Omental fat pad (tissue), 4 donors: ENCODE measurements around the gene GATA2. TPM values are rescaled to one million over a fixed set of nuclear protein-coding genes. Genes with fewer than 3 reads are reported as not detected.

Experiments used
- ATAC-seq: fragments of 150-250 bp; one replicate; pipeline ENCODE4 v1.9.1; 2016; ENCODE audit warnings: mild to moderate bottlenecking, moderate library complexity; ENCODE audit not compliant: low FRiP score
- DNase-seq: peaks from one replicate; pipeline ENCODE4 v3.0.0-alpha.2; 2019; ENCODE audit warnings: low spot score
- total RNA-seq, 4 donors: library from RNA; depleted of rRNA; stranded (reverse); fragments of >200 nt; gene quantifications; one replicate each; pipeline ENCODE4 v1.1.0, GENCODE V29; 2016
- TF ChIP-seq, protein P1 (sequence below), 3 donors: fragments of 450-650 bp; IDR thresholded peaks; one replicate each; pipeline ENCODE4 v1.5.1; 2016 to 2017; ENCODE audit warnings: antibody characterized with exemption in 3 of 3, mild to moderate bottlenecking in 3 of 3, moderate library complexity in 2 of 3

The GATA2 gene
- total RNA-seq, 4 donors from 2014 or later, result 4.2 to 32.5 (median 9.0) TPM

DNA sequence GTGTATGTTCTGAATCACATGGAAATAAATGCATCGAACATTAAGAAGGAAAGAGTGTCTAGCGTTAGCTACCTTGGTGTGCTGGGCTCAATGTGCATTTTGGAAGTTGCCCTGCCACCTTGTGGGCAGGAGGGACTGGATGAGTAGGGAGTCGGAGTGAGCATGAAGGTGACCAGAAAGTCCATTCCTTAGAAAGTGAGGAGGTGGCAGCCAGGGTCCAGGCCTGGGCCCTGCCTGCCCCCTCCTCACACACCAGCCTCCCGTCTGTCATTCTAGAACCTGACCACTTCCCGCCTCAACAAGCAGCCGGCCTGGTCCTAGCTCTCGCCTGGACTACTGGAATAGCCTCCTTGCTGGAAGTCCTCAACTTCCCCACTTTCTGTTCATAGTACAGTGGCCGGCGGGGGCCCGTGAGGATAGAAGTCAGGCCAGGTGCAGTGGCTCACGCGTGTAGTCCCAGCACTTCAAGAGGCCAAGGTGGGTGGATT lies 10.2 kb upstream of the GATA2 start:
- DNase-seq, result no peak
- ATAC-seq, result no peak
- TF ChIP-seq, protein P1, sequence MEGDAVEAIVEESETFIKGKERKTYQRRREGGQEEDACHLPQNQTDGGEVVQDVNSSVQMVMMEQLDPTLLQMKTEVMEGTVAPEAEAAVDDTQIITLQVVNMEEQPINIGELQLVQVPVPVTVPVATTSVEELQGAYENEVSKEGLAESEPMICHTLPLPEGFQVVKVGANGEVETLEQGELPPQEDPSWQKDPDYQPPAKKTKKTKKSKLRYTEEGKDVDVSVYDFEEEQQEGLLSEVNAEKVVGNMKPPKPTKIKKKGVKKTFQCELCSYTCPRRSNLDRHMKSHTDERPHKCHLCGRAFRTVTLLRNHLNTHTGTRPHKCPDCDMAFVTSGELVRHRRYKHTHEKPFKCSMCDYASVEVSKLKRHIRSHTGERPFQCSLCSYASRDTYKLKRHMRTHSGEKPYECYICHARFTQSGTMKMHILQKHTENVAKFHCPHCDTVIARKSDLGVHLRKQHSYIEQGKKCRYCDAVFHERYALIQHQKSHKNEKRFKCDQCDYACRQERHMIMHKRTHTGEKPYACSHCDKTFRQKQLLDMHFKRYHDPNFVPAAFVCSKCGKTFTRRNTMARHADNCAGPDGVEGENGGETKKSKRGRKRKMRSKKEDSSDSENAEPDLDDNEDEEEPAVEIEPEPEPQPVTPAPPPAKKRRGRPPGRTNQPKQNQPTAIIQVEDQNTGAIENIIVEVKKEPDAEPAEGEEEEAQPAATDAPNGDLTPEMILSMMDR (IDR thresholded peaks at IDR 0.05), result no peak

DNA sequence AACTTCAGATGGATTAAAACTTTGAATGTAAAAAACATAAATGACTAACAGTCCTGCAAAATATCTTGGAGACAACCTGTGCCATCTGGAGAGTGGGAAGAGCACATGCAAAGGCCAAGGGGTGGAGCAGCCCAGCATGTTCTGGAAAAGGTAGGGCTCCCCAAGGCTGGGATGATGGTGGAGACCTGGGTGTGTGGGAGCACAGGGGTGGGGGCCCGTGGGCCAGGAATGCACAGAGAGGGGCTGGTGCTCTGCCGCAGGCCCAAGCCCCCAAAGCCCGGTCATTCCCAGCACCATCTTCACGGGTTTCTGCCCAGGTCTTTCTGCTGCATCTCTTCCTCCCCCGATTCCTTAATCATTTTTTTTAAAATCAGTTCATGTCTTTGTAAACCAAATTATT lies 9.7 kb upstream of the GATA2 start:
- TF ChIP-seq, protein P1 (IDR thresholded peaks at IDR 0.05), result no peak
- ATAC-seq, result no peak
- no peak for DNase-seq

DNA sequence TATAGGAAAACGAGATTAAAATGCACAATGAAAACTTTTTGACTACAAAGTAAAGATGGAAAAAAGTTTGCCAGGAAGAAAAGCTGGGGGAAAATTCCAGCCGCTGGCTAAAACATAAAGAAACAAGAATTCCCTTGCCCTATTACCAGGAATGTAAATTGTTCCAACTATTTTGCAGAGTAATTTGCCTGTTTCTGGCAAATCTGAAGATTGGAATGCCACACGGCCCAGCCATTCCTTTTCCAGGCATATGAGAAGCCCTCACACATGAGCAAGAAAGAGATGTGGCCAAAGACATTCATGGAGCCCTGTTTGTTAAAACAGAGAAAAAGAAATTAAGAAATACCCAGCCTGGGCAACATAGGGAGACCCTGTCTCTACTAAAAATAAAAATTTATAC lies 8.4 kb upstream of the GATA2 start:
- ATAC-seq (no peak), DNase-seq (no peak)
- TF ChIP-seq, protein P1 (IDR thresholded peaks at IDR 0.05), result no peak

DNA sequence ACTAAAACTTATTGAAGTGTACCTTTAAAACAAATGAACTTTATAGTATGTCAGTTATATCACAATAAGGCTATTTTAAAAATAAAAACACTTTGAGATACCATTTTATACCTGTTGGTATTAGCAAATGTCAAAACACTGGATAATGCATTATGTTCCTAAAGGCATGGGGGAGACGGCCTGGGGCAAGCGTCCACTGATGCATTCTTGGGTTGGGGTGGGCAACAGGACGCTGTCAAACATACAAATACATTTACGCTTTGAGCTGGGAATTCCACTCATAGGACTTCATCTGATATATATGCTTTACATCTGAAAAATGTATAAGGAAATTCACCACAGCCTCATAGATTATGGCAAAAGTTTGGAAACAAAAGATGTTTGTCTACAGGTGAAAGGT lies 7.6 kb upstream of the GATA2 start:
- DNase-seq, result no peak
- ATAC-seq, result no peak

DNA sequence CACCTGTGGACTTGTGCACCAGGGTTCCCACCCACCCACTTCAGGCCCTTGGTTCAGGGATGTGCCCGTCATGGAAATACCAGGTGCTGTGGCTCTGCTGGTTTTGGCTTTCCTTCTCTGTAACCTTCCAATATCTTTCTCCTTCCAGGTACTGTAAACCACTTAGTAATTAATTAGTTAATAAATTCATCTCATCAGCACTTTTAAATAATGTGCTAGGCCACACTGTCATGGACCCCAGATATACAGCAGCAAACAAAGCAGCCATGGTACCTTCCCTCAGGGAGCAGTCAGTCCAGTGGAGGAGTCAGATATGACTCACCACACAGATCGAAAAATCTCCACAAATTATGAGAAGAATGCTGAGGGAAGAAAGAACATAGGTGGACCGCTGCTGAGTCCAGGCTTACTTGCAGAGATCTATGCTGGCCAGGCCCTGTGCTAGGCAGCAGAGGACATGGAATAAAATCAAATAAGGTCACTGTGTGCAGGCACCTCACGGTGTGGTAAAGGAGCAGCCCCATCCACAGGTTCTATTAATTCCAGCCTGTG lies 6.8 kb upstream of the GATA2 start:
- TF ChIP-seq, protein P1 (IDR thresholded peaks at IDR 0.05), result no peak
- DNase-seq (no peak), ATAC-seq (no peak)

More for the DNA sequence above, 7.6 kb upstream of the GATA2 start:
- TF ChIP-seq, protein P1 (IDR thresholded peaks at IDR 0.05), result no peak

DNA sequence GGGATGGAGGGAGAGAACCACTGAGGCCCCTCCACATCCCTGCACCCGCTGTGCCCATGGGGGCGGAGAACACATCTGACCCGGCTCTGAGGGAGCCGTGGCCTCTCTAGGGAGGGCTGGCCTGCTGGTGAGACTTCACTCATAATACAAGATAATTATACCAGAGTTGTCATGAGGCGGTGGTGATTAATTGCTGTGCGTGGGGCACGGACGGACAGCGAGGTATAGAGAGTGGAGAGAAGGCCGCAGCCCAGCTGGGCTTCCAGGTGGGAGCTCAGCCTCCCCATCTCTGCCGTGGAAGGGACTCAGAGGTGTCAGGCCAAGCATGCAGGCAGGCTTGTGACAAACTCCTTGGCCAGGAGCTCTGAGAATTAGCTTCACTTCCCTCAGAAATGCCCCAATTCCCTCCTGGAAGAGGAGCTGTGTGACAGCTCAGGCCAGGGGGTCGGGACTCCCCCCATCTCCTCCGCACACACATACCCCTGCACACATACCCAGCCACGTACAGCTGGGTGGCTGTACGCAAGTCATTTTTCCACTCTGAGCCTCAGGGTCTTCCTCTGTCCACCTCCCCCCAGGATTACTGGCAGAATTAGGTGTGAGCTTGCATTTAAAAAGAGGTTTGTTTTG lies 6.0 kb upstream of the GATA2 start:
- no peak for ATAC-seq
- DNase-seq, result no peak
- TF ChIP-seq, protein P1 (IDR thresholded peaks at IDR 0.05), result no peak

DNA sequence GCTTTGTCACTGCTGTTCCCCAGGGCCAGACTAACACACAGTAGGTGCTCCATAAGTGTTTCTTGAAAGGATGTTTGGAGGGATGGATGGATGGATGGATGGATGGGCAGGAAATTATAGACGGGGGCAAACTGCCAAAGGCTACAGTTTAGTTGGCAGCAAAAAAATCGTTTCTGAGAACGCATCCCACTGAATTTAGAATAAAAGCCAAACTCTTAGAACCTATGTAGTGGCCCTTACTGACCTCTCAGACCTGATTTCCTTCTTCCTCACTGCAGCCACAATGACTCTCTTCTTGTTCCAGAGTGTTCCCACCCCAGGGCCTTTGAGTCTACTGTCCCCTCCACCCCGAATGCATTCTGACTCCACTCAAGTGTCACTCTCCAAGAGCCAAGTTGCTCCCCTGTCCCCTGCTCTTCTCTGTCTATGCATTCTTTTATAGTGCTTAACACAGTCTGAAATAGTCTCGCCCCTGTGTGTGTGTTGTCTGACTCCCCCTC lies 5.2 kb upstream of the GATA2 start:
- TF ChIP-seq, protein P1 (IDR thresholded peaks at IDR 0.05), result no peak
- ATAC-seq (no peak), DNase-seq (no peak)
